ENCODE measurements around the gene AMPD2.

AMPD2 gene

GRCh38 chr1:109619576-109620400, at the start of gene AMPD2, which contains the start of gene GNAT2:
AMPD2 (plus strand) TSS chr1:109619837; CDS start chr1:109621176, 1,339 bp downstream.
GNAT2 (minus strand) TSS chr1:109619616; CDS start chr1:109612870, 6,746 bp downstream.
- peak; percentile 91 for DNase-seq (ENCODE audit: low read depth)
- TF ChIP-seq, protein P1, sequence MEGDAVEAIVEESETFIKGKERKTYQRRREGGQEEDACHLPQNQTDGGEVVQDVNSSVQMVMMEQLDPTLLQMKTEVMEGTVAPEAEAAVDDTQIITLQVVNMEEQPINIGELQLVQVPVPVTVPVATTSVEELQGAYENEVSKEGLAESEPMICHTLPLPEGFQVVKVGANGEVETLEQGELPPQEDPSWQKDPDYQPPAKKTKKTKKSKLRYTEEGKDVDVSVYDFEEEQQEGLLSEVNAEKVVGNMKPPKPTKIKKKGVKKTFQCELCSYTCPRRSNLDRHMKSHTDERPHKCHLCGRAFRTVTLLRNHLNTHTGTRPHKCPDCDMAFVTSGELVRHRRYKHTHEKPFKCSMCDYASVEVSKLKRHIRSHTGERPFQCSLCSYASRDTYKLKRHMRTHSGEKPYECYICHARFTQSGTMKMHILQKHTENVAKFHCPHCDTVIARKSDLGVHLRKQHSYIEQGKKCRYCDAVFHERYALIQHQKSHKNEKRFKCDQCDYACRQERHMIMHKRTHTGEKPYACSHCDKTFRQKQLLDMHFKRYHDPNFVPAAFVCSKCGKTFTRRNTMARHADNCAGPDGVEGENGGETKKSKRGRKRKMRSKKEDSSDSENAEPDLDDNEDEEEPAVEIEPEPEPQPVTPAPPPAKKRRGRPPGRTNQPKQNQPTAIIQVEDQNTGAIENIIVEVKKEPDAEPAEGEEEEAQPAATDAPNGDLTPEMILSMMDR (IDR thresholded peaks at IDR 0.05; ENCODE audit: insufficient read depth, low read depth, low read length, missing control alignments): no peak
- H3K4me3 ChIP-seq (ENCODE audit: low read depth, low read length): peak within 1 kb of the TSS; percentile 63

- TF ChIP-seq, protein P1 (IDR thresholded peaks at IDR 0.05; ENCODE audit: insufficient read depth, low read depth, low read length, missing control alignments): no peak
- DNase-seq (ENCODE audit: low read depth): no peak
- H3K4me3 ChIP-seq (ENCODE audit: low read depth, low read length): no peak overlapping the region
Observed at GRCh38 chr1:109570414-109570813, 49.2 kb upstream of the AMPD2 start.

DNA sequence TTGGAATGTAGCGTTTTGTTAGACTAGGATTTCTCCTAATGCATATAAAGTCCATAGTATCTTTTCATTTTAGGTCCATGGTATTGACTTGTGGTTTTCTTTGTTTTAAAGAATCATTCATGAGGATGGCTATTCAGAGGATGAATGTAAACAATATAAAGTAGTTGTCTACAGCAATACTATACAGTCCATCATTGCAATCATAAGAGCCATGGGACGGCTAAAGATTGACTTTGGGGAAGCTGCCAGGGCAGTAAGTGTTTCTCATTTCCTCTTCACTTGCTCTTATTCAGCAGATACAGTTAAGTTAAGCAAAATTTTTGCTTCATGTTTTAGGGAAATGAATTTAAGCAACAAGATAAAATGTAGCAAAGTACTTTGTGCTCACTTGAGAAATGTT, 45.9 kb upstream of the AMPD2 start:
- TF ChIP-seq, protein P1 (IDR thresholded peaks at IDR 0.05; ENCODE audit: insufficient read depth, low read depth, low read length, missing control alignments): no peak
- no peak for DNase-seq (ENCODE audit: low read depth)
- H3K4me3 ChIP-seq (ENCODE audit: low read depth, low read length): no peak overlapping the region

DNA sequence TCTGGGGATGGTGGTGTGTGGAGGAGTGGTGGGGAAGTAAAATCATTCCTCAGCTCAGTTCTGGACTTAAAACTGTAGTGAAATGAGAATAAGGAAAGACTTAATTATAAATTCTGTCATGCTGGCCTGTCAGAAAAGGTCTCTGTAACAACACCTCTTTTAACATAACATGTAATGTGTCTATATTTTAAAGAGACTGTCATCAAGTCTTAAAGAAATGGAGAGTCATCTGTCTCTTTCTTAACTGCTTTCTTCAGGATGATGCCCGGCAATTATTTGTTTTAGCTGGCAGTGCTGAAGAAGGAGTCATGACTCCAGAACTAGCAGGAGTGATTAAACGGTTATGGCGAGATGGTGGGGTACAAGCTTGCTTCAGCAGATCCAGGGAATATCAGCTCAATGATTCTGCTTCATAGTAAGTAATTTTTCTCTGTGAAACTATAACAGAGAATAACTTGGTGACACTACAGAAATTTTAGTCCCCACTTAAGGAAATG, 40.6 kb upstream of the AMPD2 start:
- TF ChIP-seq, protein P1 (IDR thresholded peaks at IDR 0.05; ENCODE audit: insufficient read depth, low read depth, low read length, missing control alignments): no peak
- H3K4me3 ChIP-seq (ENCODE audit: low read depth, low read length): no peak overlapping the region
- no peak for DNase-seq (ENCODE audit: low read depth)

DNA sequence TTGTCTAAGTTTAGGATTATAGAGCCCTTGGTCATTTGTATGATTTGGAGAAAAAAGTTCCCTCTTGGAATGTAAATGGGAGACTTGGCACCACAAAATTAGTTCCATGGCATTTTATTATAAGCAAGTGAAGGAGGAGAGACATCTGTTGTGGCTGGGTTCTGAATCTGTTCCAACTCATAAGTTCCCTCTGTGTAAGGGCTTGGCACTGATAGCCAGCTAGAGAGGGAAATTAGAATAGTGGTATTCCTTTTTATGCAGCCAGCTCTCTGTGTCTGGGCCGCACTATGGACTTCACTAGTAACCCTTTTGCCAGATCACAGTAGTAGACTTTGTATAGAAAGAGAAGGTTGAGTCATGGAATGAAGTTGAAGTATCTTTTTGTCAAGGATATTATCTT, 40.1 kb upstream of the AMPD2 start:
- no peak for DNase-seq (ENCODE audit: low read depth)
- no peak overlapping the region for H3K4me3 ChIP-seq (ENCODE audit: low read depth, low read length)
- TF ChIP-seq, protein P1 (IDR thresholded peaks at IDR 0.05; ENCODE audit: insufficient read depth, low read depth, low read length, missing control alignments): no peak

- TF ChIP-seq, protein P1 (IDR thresholded peaks at IDR 0.05; ENCODE audit: insufficient read depth, low read depth, low read length, missing control alignments): no peak
- no peak for DNase-seq (ENCODE audit: low read depth)
- H3K4me3 ChIP-seq (ENCODE audit: low read depth, low read length): no peak overlapping the region
Observed at GRCh38 chr1:109582021-109582420, 37.6 kb upstream of the AMPD2 start.

Measured in GM12865 (cell line).